ENCODE measurements around the gene RAB28. TPM values are rescaled to one million over a fixed set of nuclear protein-coding genes. Genes with fewer than 3 reads are reported as not detected.

The RAB28 gene
- total RNA-seq, 4 donors from 2014 or later, result 5.8 to 19.5 (median 14.2) TPM

DNA sequence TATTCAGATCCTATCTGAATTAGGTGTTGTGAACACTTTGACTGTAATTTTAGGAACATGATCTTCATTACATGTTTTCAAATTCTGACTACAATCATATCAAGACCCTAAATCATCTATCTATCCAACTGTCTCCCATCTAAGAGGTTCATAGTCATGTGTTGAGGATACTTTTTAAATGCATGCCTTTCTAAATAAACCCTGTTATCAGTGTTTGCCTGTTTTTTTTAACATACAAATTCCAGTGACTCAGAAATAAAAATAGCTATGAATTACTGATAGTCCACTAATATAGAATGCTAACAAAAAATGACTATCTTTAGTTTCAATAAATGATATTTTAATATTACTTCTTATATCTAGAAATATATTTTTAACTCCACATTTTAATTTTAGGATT, 8.0 kb downstream of the RAB28 start:
- H3K4me3 ChIP-seq, result no peak overlapping the region
- H3K27me3 ChIP-seq, result no peaks in the 10 kb centered on the region
- DNase-seq, result no peak
- peaks cover 0 to 34% (median 0%) of the 10 kb centered on the region in 3 donors for H3K36me3 ChIP-seq
- peaks cover 0 to 3% (median 0%) of the 10 kb centered on the region in 3 donors for H3K4me1 ChIP-seq
- intact Hi-C loops (cut with DNase I), result no loop called here
- no peak overlapping the region for H3K27ac ChIP-seq
- TF ChIP-seq, protein P1, sequence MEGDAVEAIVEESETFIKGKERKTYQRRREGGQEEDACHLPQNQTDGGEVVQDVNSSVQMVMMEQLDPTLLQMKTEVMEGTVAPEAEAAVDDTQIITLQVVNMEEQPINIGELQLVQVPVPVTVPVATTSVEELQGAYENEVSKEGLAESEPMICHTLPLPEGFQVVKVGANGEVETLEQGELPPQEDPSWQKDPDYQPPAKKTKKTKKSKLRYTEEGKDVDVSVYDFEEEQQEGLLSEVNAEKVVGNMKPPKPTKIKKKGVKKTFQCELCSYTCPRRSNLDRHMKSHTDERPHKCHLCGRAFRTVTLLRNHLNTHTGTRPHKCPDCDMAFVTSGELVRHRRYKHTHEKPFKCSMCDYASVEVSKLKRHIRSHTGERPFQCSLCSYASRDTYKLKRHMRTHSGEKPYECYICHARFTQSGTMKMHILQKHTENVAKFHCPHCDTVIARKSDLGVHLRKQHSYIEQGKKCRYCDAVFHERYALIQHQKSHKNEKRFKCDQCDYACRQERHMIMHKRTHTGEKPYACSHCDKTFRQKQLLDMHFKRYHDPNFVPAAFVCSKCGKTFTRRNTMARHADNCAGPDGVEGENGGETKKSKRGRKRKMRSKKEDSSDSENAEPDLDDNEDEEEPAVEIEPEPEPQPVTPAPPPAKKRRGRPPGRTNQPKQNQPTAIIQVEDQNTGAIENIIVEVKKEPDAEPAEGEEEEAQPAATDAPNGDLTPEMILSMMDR (IDR thresholded peaks at IDR 0.05), result no peak
- no peak for TF ChIP-seq POLR2A (IDR thresholded peaks at IDR 0.05)
- no peaks in the 10 kb centered on the region for H3K9me3 ChIP-seq

DNA sequence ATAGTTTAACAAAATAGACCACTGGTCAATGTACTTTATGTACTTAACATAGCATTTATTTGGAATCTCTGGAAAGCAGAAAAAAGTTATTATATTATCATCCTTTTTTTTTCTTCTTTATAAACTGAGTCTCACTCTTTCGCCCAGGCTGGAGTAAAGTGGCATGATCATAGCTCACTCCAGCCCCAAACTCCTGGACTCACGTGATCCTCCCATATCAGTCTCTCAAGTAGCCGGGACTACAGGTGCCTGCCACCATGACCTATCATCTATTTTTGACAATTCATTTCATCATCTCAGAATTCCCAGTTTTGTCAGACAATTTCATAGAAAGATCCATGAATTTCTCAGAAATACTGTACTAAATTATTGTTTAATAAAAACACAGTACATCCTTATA, 12.7 kb downstream of the RAB28 start:
- Histone ChIP-seq H3K36me3 (peaks cover 0 to 21% (median 0%) of the 10 kb centered on the region in 3 donors), H3K4me3 (no peak overlapping the region), H3K27me3 (no peaks in the 10 kb centered on the region), H3K9me3 (no peaks in the 10 kb centered on the region), H3K4me1 (no peaks in the 10 kb centered on the region), H3K27ac (no peak overlapping the region)
- no peak for TF ChIP-seq POLR2A (IDR thresholded peaks at IDR 0.05)
- TF ChIP-seq, protein P1 (IDR thresholded peaks at IDR 0.05), result no peak
- DNase-seq, result no peak
- intact Hi-C loops (cut with DNase I), result no loop called here
- WGBS, 2 donors, result 95 to 100% methylated on average over 3 of the region's 3 CpGs

DNA sequence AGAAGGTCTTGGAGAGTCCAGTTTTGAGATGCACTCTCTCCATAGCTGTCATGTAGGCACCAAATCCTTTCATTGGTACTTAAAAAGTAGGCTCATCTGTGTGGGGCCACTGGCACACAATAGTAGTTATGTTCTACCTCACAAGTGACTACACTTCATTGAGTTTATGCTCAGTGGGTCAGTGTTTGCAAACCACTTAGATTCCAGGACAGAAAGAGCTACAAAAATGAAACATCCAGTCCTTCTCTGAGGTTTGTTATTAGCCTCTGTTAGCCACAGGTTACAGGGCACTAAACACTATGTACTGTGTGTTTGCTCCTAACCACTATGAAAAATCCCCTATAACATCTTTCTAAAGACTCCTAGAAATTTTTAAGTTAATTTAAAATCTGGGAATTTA, 13.8 kb downstream of the RAB28 start:
- intact Hi-C loops (cut with DNase I), result no loop called here
- no peak for DNase-seq
- Histone ChIP-seq H3K27me3 (no peaks in the 10 kb centered on the region), H3K4me3 (no peak overlapping the region), H3K27ac (no peak overlapping the region), H3K4me1 (no peaks in the 10 kb centered on the region), H3K36me3 (peaks cover 0 to 20% (median 0%) of the 10 kb centered on the region in 3 donors), H3K9me3 (no peaks in the 10 kb centered on the region)
- TF ChIP-seq, protein P1 (IDR thresholded peaks at IDR 0.05), result no peak
- no peak for TF ChIP-seq POLR2A (IDR thresholded peaks at IDR 0.05)

DNA sequence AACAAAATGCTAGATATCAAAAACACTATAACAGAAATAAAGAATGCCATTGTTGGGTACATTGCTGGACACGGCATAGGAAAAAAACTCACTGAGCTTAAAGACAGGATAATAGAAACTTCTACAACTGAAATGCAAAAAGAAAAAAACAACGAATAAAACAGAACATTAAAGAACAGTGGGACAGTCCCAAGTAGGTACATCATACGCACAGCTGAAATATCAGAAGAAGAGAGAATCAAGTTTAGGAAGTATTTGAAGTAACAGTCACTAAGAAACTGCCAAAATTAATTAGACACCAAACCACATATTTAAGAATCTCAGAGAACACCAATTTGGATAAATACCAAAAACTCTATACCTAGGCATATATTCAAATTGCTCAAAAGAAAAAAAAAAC, 19.2 kb downstream of the RAB28 start:
- H3K36me3 ChIP-seq, result peaks cover 0 to 10% (median 0%) of the 10 kb centered on the region in 3 donors
- no peaks in the 10 kb centered on the region for H3K4me1 ChIP-seq
- no peaks in the 10 kb centered on the region for H3K27me3 ChIP-seq
- H3K27ac ChIP-seq, result no peak overlapping the region
- intact Hi-C loops (cut with DNase I), result no loop called here
- H3K4me3 ChIP-seq, result no peak overlapping the region
- no peak for DNase-seq
- TF ChIP-seq POLR2A (IDR thresholded peaks at IDR 0.05), result no peak
- TF ChIP-seq, protein P1 (IDR thresholded peaks at IDR 0.05), result no peak
- no peaks in the 10 kb centered on the region for H3K9me3 ChIP-seq
- WGBS, 2 donors, result 80 to 95% methylated on average over 3 of the region's 3 CpGs

DNA sequence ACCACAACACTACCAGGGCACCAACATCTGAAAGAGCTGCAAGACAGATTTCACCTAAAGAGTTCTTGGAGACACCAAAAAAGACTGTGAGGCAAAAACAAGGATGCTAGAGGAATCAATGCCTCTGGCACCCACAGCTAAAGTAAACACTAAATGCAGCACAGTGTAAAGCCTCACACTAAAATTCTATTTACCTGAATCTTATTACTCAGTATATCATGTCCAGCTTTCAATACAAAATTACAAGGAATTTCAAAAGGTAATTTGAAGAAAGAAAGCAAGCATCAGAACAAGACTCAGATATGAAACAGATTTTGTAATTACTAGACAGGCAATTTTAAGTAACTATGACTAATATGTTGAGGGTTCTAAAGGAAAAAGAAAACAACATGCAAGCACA, 19.6 kb downstream of the RAB28 start:
- no peak for DNase-seq
- intact Hi-C loops (cut with DNase I), result no loop called here
- TF ChIP-seq, protein P1 (IDR thresholded peaks at IDR 0.05), result no peak
- TF ChIP-seq POLR2A (IDR thresholded peaks at IDR 0.05), result no peak
- Histone ChIP-seq H3K4me1 (no peaks in the 10 kb centered on the region), H3K27me3 (no peaks in the 10 kb centered on the region), H3K9me3 (no peaks in the 10 kb centered on the region), H3K4me3 (no peak overlapping the region), H3K27ac (no peak overlapping the region), H3K36me3 (peaks cover 0 to 10% (median 0%) of the 10 kb centered on the region in 3 donors)
